Measurements from ENCODE around the gene TSPEAR.
"Not testable (repeated sequence)": the region's sequence is repeated elsewhere in the genome, so short reads cannot be mapped to it uniquely, and the experiment has no call there.

The TSPEAR gene

GRCh38 chr21:44702111-44702972, 9.0 kb downstream of the TSPEAR start:
- no peak for DNase-seq (ENCODE audit: low spot score)

GRCh38 chr21:44701541-44701940, 9.8 kb downstream of the TSPEAR start:
- no peak for DNase-seq (ENCODE audit: low spot score)

- no peak for DNase-seq (ENCODE audit: low spot score)
Measured at GRCh38 chr21:44701023-44701400, 10.4 kb downstream of the TSPEAR start.

GRCh38 chr21:44700101-44701022, 11.0 kb downstream of the TSPEAR start:
- no peak for DNase-seq (ENCODE audit: low spot score)

GRCh38 chr21:44699502-44700001, 11.8 kb downstream of the TSPEAR start:
- no peak for DNase-seq (ENCODE audit: low spot score)

GRCh38 chr21:44697811-44698734, 13.3 kb downstream of the TSPEAR start:
- no peak for DNase-seq (ENCODE audit: low spot score)

GRCh38 chr21:44697172-44697810, 14.1 kb downstream of the TSPEAR start, which contains the start of gene KRTAP10-12:
KRTAP10-12 (plus strand) TSS chr21:44697172; CDS start chr21:44697202, 30 bp downstream.
- DNase-seq (ENCODE audit: low spot score): not testable (repeated sequence)

GRCh38 chr21:44696572-44696971, 14.8 kb downstream of the TSPEAR start:
- DNase-seq (ENCODE audit: low spot score): no peak

- DNase-seq (ENCODE audit: low spot score): no peak
Measured at GRCh38 chr21:44695641-44696040, 15.7 kb downstream of the TSPEAR start.

- no peak for DNase-seq (ENCODE audit: low spot score)
Measured at GRCh38 chr21:44695184-44695583, 16.2 kb downstream of the TSPEAR start.

- DNase-seq (ENCODE audit: low spot score): no peak
Measured at GRCh38 chr21:44694776-44695175, 16.6 kb downstream of the TSPEAR start.

GRCh38 chr21:44692798-44693512, 18.4 kb downstream of the TSPEAR start:
- no peak for DNase-seq (ENCODE audit: low spot score)

- no peak for DNase-seq (ENCODE audit: low spot score)
Measured at GRCh38 chr21:44691686-44692085, 19.7 kb downstream of the TSPEAR start.

- not testable (repeated sequence) for DNase-seq (ENCODE audit: low spot score)
Measured at GRCh38 chr21:44689740-44690139, 21.6 kb downstream of the TSPEAR start.

- no peak for DNase-seq (ENCODE audit: low spot score)
Measured at GRCh38 chr21:44687671-44688070, 23.7 kb downstream of the TSPEAR start.

GRCh38 chr21:44686843-44687561, 24.4 kb downstream of the TSPEAR start:
- no peak for DNase-seq (ENCODE audit: low spot score)

- no peak for DNase-seq (ENCODE audit: low spot score)
Measured at GRCh38 chr21:44686000-44686781, 25.2 kb downstream of the TSPEAR start.

GRCh38 chr21:44685050-44685449, 26.3 kb downstream of the TSPEAR start:
- DNase-seq (ENCODE audit: low spot score): not testable (repeated sequence)

GRCh38 chr21:44684483-44684882, 26.9 kb downstream of the TSPEAR start:
- DNase-seq (ENCODE audit: low spot score): no peak

All from CD4-positive, alpha-beta T cell treated with Interleukin-6 at 100 ng/mL for 8 hours (primary cell).